Measurements from ENCODE around the gene SIM2.

GRCh38 chr21:36703123-36703522 lies 4.2 kb downstream of the SIM2 start:
- TF ChIP-seq CTCF (IDR thresholded peaks at IDR 0.05) (no peak), POLR2A (IDR thresholded peaks at IDR 0.05) (no peak), POLR2AphosphoS5 (IDR thresholded peaks at IDR 0.05; ENCODE audit: insufficient read depth in 1 of 2, low read depth in 1 of 2) (no peak)
